NK-92 (cell line): ENCODE results near the gene ZC3H6.
"Not testable (repeated sequence)": the region's sequence is repeated elsewhere in the genome, so short reads cannot be mapped to it uniquely, and the experiment has no call there.

ENCODE experiments used
- DNase-seq: peaks from one replicate; lab custom pipeline; 2025; ENCODE audit not compliant: unreplicated experiment; lab: John Stamatoyannopoulos, UW

ZC3H6 gene

DNA sequence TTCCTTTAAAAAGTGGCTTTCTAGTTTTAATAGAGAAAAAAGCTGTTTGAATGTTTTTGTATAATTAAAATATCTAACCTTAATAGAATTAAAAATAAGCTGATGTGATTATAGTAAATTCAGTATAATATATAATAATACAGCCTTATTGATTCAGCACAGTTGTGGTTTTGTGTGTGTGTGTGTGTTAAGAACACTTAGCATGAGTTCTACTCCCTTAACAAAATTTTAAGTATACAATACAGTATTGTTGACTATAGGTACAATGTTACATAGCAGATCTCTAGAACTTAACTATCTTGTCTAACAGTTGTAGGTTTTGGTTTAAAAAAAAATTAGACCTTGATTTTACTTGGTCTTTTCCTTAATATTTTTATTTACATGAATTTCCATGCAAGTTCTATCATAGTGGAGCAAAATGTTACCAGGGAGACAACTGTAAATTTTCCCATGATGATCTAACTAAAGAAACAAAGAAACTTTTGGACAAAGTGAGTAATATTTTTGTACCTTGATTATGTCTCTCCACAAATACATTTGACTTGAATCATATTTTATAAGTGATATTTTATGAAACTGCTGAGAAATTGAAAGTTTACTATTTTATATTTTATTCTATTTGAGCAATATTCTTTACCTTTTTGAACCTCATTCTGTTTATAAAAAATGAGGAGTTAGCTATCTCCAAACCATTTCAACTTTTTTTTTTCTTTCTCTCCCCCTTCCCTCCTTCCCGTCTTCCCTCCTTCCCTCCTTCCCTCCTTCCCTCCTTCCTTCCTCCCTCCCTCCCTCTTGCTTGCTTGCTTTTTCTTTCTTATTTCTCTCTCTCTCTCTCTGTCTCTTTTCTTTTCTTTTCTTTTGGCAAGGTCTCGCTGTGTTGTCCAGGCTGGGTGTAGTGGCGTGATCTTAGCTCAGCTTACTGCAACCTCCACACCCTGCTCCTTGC lies 46.3 kb downstream of the ZC3H6 start:
- no peak for DNase-seq

DNA sequence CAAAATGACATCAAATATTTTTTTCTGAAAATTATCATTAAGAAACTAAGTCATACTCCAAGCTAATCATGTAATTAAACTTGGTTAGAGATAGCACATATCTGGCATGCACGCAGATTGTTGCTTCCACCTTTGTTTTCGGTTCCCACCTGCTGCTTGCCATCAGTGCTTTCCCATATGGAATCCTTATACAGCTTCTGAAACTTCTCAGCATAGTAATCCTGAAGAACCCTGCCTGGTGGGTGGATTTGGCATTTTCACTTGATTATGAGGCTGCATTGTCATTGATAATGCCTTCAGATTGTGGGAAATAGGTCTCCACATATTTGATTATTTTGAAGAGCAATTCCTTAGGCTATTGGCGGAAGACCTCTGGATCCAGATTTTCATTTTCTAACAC lies 47.5 kb downstream of the ZC3H6 start:
- DNase-seq, result no peak

- DNase-seq, result no peak
Measured at GRCh38 chr2:112332123-112332696, 56.8 kb downstream of the ZC3H6 start.

- DNase-seq, result no peak
Measured at GRCh38 chr2:112335600-112335999, 60.2 kb downstream of the ZC3H6 start.

DNA sequence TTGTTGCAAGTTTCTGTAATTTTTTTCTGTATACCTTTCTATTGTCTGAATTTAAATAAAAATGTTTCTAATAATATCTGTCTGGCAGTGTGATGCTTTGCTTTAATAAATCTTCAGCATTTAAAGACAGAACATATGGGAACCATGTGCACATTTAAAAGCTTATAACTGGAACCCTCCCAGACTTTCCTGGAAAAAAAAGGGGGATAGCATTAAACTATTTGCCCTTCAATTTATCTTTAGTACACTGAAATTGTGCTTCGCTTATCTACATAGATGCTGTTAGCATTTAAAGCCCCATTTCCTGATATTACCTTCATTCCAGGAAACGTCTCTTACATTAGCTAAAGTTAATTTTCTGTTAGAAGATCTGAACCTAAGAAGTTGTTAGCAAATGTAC lies 64.6 kb downstream of the ZC3H6 start:
- DNase-seq, result no peak

DNA sequence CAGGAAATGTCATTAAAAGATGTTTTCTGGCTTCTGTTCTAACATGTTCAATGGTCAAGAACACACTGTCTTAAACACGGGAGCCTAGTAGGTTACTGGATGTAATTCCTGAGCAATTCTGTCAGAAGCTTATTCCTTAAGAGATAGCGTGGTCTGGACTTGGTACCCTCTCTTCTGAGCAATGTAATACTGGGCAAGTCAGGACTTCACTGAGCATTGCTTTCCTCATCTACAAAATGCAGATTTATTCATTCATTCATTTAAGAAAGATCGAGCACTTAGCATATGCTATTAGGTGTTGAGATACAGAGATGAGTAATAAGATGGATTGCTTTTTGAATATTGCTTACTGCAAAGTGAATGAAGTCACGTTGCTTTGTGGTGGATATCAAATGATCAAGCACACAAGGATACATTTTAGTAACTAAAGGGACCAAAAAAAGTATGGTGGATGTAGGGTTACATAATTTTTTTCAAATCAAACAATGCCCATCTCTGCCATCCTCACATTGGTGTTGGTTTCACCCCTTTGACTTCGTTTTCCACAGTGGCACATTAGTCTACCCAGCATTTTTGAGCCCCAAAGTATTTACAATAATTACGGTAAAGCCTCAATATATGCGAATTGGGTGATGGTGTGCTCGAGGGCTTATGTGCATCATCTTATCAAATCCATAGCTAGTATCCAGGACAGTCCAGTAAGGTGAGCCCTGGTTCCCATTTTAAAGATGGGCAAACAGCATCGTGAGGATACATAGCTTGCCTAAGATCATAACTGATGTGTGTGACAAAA lies 65.3 kb downstream of the ZC3H6 start:
- no peak for DNase-seq

DNA sequence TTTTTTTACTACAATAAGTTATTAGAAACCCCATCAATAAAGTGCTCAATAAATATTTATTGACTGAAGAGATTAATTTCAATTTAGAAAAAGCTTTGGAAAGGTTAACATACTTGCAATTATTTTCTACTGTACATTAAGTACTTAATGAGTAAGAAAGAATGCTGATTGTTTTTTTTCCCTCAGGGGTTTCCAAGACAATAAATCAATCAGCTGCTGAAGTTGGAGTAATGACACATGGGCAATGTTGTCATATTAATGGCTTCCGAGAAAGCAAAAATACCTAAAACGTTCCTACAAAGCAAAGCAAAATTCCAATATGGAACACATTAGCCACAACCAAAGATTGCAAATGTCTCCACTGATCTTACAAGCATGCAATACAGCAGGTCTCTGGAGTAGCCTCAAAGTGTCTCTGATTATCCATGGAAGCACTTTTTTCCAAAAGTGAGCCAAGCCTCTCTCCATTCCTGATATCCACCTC lies 66.7 kb downstream of the ZC3H6 start:
- DNase-seq, result no peak

GRCh38 chr2:112343827-112344585 lies 68.6 kb downstream of the ZC3H6 start:
- no peak for DNase-seq

- DNase-seq, result no peak
Measured at GRCh38 chr2:112345030-112346027, 69.9 kb downstream of the ZC3H6 start.

DNA sequence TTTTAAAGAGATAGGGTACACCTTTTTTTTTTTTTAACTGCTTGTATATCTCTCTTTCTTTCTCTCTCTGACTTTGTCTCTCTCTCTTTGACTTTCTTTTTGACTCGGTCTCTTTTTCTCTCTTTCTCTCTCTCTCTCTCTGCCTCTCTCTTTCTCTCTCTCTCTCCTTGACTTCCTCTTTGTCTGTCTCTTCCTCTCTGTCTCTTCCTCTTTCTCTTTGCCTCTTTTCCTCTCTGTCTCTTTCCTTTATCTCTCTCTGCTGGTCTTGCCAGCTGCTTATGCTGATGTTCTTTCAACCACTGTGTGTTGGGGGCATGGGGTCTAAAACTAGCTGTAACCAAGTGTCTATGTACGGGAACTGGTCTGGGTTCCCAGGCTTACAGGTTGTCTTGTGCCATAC lies 76.9 kb downstream of the ZC3H6 start:
- DNase-seq, result not testable (repeated sequence)

DNA sequence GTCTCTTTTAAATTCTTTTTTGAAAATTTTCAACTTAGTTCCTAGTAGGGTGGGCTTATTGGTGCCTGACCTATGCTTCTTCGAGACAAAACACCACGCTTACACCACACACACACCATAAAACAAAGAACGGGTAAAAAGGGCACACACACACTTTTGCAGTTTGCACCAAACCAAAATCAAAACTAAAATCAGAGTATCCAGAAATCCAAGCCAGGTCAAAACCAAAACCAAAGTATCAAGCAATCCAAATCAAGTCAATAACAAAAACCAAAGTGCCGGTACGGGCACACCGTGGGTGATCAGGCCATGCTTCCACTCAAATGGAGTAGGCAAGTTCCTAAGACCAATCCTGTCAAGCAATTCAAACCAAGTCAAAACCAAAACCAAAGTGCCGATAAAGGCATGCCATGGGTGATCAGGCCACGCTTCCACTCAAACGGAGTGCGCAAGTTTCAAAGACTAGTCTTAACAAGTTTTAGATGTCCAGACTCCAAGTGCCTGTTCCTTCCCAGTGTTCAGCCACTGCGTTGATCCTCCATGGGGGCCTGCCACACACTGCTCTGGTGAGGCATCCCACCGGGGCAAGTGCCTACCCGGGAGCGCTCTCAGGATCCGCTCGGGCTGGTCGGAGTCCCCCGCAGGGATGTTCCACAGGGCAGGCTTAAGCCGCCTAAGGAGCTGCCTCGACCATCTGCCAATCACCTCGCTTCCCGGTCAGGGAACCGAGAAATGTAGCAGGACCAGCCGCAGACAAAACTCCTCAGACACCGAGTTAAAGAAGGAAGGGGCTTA lies 77.6 kb downstream of the ZC3H6 start:
- not testable (repeated sequence) for DNase-seq

DNA sequence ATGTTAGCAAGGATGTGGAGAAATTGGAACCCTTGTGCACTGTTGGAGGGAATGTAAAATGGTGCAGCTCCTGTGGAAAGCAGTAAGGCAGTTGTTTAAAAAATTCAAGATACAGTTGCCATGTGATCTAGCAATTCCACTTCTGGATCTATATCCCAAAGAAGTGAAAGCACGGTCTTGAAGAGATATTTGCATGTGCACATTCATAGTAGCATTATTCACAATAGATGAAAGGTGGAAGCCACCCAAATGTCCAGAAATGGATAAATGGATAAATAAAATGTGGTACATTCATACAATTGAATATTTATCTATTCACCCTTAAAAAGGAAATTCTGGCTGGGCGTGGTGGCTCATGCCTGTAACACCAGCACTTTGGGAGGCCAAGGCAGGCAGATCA lies 78.9 kb downstream of the ZC3H6 start:
- not testable (repeated sequence) for DNase-seq

GRCh38 chr2:112360055-112360454 lies 84.7 kb downstream of the ZC3H6 start:
- not testable (repeated sequence) for DNase-seq
